DND-41 (cell line): ENCODE measurements around the gene ZFHX3.
A peak's percentile ranks its signal among the peaks of the same experiment; 100 is the strongest.

Experiments
- ATAC-seq: fragments of 200-7000 bp; cut with Tn5 transposase; 3 replicates; pipeline ENCODE4 v1.9.1; 2021; ENCODE audit warnings: low read depth; ENCODE audit not compliant: insufficient read depth
- DNase-seq: peaks from one replicate; pipeline ENCODE4 v3.0.0-alpha.2; 2020
- H2AFZ ChIP-seq: 2 replicates; pipeline ENCODE4 v1.6.0; 2012; ENCODE audit warnings: low read depth, low read length
- H3K27ac ChIP-seq: 2 replicates; pipeline ENCODE4 v1.5.1; 2012; ENCODE audit warnings: low read length, inconsistent platforms
- H3K27me3 ChIP-seq: fragments of 200-600 bp; sonication (generic); 2 replicates; pipeline ENCODE4 v1.6.0; 2012; ENCODE audit warnings: low read length, mild to moderate bottlenecking, inconsistent platforms; ENCODE audit not compliant: insufficient read depth, poor library complexity
- H3K36me3 ChIP-seq: 2 replicates; pipeline ENCODE4 v1.5.1; 2012; ENCODE audit warnings: low read length, inconsistent platforms; ENCODE audit not compliant: insufficient read depth
- H3K4me1 ChIP-seq: 2 replicates; pipeline ENCODE4 v1.5.1; 2012; ENCODE audit warnings: mild to moderate bottlenecking, low read length; ENCODE audit not compliant: insufficient read depth
- H3K4me2 ChIP-seq: 2 replicates; pipeline ENCODE4 v1.6.0; 2012; ENCODE audit warnings: mild to moderate bottlenecking, moderate library complexity, low read length, inconsistent platforms; ENCODE audit not compliant: insufficient read depth
- H3K4me3 ChIP-seq, 2 experiments: fragments of 200-600 bp in 1 of 2; shearing (Covaris generic) in 1 of 2; 2 replicates each; pipeline ENCODE4 v1.5.1; 2012 to 2016; ENCODE audit warnings: inconsistent platforms in 2 of 2, low read length in 2 of 2, mild to moderate bottlenecking in 2 of 2, low read depth in 1 of 2, moderate library complexity in 1 of 2
- H3K79me2 ChIP-seq: 2 replicates; pipeline ENCODE4 v1.6.0; 2012; ENCODE audit warnings: low read length, inconsistent platforms; ENCODE audit not compliant: insufficient read depth
- H3K9ac ChIP-seq: 2 replicates; pipeline ENCODE4 v1.6.0; 2012; ENCODE audit warnings: low read depth, mild to moderate bottlenecking, inconsistent platforms, low read length, moderate library complexity
- H3K9me3 ChIP-seq: 2 replicates; pipeline ENCODE4 v1.5.1; 2012; ENCODE audit warnings: low read length, moderate library complexity, mild to moderate bottlenecking, inconsistent platforms; ENCODE audit not compliant: insufficient read depth, severe bottlenecking
- H4K20me1 ChIP-seq: 2 replicates; pipeline ENCODE4 v1.6.0; 2012; ENCODE audit warnings: low read length; ENCODE audit not compliant: insufficient read depth
- CTCF ChIP-seq: IDR thresholded peaks from 2 replicates; pipeline ENCODE4 v1.5.1; 2012; ENCODE audit warnings: borderline replicate concordance, low read length, moderate library complexity, mild to moderate bottlenecking; ENCODE audit not compliant: poor library complexity, severe bottlenecking; ENCODE audit errors: extremely low read depth
- EZH2 ChIP-seq: IDR thresholded peaks from 3 replicates; pipeline ENCODE4 v1.6.1; 2012; ENCODE audit warnings: borderline replicate concordance, low read depth, mild to moderate bottlenecking, moderate library complexity, low read length, inconsistent platforms; ENCODE audit not compliant: severe bottlenecking

ZFHX3 gene

DNA sequence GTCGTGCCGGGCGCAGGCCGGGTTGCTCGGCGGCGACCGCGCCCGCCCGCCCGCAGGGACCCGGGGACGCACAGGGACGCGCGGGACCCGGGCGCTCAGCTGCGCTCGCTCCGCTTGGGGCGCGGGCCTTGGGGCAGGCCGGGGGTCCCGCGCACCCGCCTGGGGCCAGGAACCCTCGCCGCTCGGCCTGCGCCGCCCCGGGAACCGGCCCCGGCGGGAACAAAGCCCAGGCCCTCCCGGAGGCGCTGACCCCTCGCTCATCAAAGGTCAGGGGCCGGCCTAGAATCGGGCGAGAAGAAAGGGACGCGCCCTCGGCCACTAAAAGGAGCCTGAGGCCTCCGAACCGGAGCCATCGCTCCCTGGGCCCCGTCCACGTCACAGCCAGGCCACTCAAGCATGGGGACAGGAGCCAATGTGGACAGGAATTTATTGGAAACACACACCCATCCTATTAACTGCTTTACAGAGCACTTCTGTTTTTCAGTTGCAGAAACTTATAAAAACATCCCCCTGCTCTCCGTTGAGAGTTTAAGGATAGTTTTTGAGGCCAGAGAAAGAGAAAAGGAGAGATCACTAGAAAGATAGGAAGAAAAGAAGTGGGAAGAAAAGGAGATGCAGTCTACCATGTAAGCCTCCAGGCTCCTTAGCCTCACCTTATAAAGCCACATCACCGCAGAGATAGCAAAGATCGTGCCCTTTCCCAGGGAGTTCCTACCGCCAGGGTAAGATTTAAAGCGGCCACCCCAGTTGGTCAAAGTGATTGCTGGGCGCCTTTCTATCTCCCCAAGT, 558 bp upstream of the ZFHX3 start:
- H3K36me3 ChIP-seq, result no peaks in the 10 kb centered on the region
- H3K27me3 ChIP-seq, result peaks cover 20% of the 10 kb centered on the region
- peaks cover 14% of the 10 kb centered on the region for H3K4me1 ChIP-seq
- no peak for ATAC-seq
- peaks cover 5% of the 10 kb centered on the region for H3K79me2 ChIP-seq
- peak overlapping the region; percentile 59; the same call in 1 of the 2 replicates for H3K9ac ChIP-seq
- peak overlapping the region in 1 of 2 experiments; percentile 56; a peak in 3 of 4 replicates for H3K4me3 ChIP-seq
- no peak for TF ChIP-seq EZH2
- peak; percentile 53 for TF ChIP-seq CTCF
- peak overlapping the region; percentile 75 for H3K4me2 ChIP-seq
- H2AFZ ChIP-seq, result peak overlapping the region; percentile 45; the same call in 1 of the 2 replicates
- H3K9me3 ChIP-seq, result no peaks in the 10 kb centered on the region
- peaks cover 76% of the 10 kb centered on the region for H4K20me1 ChIP-seq
- no peak overlapping the region for H3K27ac ChIP-seq
- DNase-seq, result no peak

DNA sequence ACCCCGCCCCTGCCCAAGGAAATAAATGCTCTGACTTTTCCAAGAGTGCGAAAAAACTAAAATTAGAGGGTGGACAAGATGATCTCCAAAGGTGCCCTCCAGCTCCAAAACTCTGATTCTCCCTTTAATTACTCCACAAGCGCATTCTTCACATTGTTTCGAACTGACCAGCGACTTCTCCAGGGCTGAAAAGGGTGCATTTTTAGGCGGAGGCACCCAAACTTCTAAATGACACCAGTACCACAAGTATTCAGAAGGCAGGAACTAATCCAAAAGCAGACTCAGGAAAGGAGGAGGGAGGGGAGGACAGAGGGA, 750 bp downstream of the ZFHX3 start:
- ATAC-seq, result no peak
- Histone ChIP-seq H3K4me1 (peaks cover 14% of the 10 kb centered on the region), H4K20me1 (peaks cover 78% of the 10 kb centered on the region), H2AFZ (no peak overlapping the region), H3K9ac (no peak overlapping the region; the same call in 1 of the 2 replicates), H3K27ac (no peak overlapping the region), H3K9me3 (no peaks in the 10 kb centered on the region), H3K36me3 (no peaks in the 10 kb centered on the region), H3K4me2 (peak overlapping the region; percentile 75), H3K4me3 (no peak overlapping the region; a peak in 1 of 4 replicates), H3K27me3 (peaks cover 20% of the 10 kb centered on the region), H3K79me2 (no peaks in the 10 kb centered on the region)
- TF ChIP-seq EZH2 (no peak), CTCF (no peak)
- no peak for DNase-seq

DNA sequence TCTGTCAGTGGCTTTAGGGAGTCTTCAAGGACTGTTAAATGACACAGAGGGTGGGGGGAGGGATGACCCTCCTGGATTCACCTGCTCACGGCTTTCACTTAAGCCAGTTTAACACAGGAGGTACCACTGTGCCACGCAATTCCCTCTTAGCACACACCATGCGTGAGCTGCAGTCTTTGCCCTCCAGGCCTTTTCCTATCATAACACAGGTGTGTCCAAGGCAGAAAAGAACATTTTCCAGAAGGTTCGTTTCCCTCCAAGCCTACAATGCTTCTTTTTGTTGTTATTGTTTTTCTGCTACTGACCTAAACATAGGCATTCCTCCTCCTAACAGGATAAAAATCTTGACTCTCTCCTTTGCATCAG, 1.1 kb downstream of the ZFHX3 start:
- H3K27me3 ChIP-seq, result peaks cover 20% of the 10 kb centered on the region
- H3K4me2 ChIP-seq, result no peak overlapping the region
- H3K79me2 ChIP-seq, result no peaks in the 10 kb centered on the region

More for the DNA sequence above, 1.1 kb downstream of the ZFHX3 start:
- TF ChIP-seq EZH2 (no peak), CTCF (no peak)
- Histone ChIP-seq H3K4me1 (peaks cover 14% of the 10 kb centered on the region), H3K4me3 (no peak overlapping the region), H3K36me3 (no peaks in the 10 kb centered on the region), H4K20me1 (peaks cover 78% of the 10 kb centered on the region), H3K9ac (no peak overlapping the region), H2AFZ (no peak overlapping the region), H3K9me3 (no peaks in the 10 kb centered on the region), H3K27ac (no peak overlapping the region)
- DNase-seq (no peak), ATAC-seq (no peak)
